DND-41 (cell line): ENCODE measurements around the gene ATP6V0E1.

ENCODE experiments used
- EZH2 ChIP-seq: IDR thresholded peaks from 3 replicates; pipeline ENCODE4 v1.6.1; 2012; ENCODE audit warnings: borderline replicate concordance, low read depth, mild to moderate bottlenecking, moderate library complexity, low read length, inconsistent platforms; ENCODE audit not compliant: severe bottlenecking
- TF ChIP-seq, protein P1 (sequence below): IDR thresholded peaks from 2 replicates; pipeline ENCODE4 v1.5.1; 2012; ENCODE audit warnings: borderline replicate concordance, low read length, moderate library complexity, mild to moderate bottlenecking; ENCODE audit not compliant: poor library complexity, severe bottlenecking; ENCODE audit errors: extremely low read depth

DNA sequence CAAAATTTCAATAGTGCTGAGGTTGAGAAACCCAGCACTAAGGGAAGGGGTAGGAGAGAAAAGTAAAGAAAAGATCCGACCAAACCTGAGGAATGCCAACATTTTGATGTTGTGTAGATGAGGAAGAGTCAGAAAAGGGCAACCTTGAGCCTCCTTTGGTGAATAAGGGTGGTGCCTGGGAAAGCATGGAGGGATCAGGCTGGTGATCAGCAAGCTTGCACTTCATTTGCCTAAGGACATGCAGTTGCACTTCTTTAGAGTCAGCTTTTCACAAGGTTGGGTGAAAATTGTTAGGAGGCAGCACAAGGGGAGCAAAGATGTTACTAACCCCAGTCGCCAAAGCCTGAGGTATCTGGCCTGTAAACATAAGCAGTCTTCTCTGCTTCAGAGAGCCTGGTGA, 20.4 kb downstream of the ATP6V0E1 start:
- no peak for TF ChIP-seq EZH2
- TF ChIP-seq, protein P1, sequence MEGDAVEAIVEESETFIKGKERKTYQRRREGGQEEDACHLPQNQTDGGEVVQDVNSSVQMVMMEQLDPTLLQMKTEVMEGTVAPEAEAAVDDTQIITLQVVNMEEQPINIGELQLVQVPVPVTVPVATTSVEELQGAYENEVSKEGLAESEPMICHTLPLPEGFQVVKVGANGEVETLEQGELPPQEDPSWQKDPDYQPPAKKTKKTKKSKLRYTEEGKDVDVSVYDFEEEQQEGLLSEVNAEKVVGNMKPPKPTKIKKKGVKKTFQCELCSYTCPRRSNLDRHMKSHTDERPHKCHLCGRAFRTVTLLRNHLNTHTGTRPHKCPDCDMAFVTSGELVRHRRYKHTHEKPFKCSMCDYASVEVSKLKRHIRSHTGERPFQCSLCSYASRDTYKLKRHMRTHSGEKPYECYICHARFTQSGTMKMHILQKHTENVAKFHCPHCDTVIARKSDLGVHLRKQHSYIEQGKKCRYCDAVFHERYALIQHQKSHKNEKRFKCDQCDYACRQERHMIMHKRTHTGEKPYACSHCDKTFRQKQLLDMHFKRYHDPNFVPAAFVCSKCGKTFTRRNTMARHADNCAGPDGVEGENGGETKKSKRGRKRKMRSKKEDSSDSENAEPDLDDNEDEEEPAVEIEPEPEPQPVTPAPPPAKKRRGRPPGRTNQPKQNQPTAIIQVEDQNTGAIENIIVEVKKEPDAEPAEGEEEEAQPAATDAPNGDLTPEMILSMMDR: no peak
